Daoy (cell line): ENCODE data around the gene P3H2. TPM values are rescaled to one million over a fixed set of nuclear protein-coding genes. Genes with fewer than 3 reads are reported as not detected.

Experiments
- DNase-seq: peaks from one replicate; pipeline ENCODE4 v3.0.0-alpha.2; 2015; ENCODE audit warnings: low read depth
- total RNA-seq: library from RNA; depleted of rRNA; stranded (reverse); fragments of >200 nt; shearing (Covaris generic); gene quantifications from 2 replicates; pipeline ENCODE4 v1.2.3, GENCODE V29; 2014

P3H2 gene
- total RNA-seq, 1 experiment from 2014 or later: 49.8 TPM

DNA sequence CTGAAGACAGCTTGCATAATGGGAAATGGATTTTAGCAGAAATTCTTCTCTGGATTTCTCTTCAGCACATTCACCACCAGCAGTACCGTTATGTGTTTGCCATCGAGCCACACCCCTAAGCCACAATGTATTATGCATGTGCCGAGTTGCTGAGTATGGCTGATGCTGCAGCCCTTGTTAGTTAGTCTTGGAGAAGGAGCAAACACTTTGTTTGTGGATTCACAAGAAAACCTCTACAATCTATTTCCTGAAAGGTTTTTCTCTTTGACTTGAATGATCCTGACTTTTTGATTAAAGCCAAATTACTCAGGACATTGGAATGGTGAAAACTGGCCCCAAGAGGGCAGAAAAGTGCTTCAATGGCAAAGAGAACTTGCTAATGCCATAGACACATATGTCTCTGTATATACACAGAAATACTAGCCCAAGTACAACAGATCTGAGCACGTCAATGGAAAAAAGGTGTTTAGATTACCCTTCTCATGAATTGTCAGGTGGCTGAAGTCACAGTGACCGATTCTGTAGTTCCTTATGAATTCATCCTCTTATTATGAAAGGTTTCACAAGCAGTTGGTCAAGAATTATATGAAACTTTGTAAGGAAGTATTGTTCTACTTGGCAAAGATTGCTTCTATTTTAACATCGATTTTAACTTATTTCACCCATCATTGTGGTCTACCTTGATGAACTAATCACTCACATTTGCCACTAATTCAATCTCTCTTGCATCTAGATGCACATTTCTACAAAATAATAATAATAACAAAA lies 103.0 kb downstream of the P3H2 start:
- peak; percentile 52 for DNase-seq

- DNase-seq: no peak
Measured at GRCh38 chr3:190016966-190017365, 103.7 kb downstream of the P3H2 start.

DNA sequence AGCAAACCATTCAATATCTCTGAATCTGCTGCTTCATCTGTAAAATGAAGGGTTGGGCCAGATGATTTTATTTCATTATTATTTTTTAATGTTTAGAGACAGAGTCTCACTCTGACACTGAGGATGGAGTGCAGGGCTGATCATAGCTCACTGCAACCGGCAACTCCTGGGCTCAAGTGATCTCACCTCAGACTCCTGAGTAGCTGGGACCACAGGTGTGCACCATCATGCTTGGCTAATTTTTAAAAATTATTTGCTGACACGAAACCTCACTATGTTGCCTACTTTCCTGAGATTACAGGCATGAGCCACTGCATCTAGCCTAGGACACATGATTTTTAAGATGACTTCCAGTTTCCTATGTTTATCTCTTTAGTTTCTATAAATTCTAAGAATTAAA lies 105.8 kb downstream of the P3H2 start:
- no peak for DNase-seq

DNA sequence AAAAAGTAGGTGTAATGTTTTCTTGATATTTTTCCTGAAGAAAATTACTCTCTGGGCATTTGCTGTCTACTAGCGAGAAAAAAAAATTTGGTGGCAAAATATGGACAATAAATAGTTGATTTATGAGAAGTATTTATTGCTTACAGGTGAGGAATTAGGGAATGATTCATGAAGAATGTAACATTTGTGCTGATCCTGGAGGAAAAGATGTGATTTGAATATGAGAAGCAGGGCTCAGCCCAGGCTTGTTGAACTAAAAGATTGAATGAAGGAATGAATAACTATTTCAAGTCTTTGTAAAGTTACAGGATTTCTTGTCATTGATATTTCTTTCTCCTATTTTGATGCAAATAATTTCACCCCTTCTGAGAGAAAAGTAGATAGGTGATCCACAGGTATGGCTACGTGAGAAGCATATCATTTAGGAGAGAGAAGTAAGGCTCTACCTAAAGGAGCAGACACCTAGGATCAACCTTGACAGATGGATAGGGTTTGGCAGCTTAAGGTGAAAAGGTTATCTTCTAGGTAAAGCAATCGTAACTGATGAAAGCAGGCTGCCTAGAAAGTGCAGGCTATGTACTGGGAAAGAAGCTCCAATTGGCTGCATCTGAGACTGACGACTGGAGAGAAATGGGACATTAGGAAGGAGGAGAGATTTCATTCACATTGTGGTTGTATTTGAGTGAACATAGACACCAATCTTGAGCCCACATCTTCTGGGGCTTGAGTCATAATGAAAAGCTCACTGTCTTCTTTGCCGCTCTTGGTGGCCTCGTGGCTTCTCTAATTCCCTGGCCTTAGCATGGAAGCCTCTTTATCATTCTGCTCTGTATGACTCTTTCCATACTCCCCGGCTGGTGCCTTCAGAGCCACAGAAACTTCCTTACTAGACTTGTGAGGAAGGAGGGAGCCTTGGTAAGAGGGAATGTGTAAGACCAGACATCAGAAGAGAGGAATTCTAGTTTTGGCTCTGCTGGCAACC lies 106.5 kb downstream of the P3H2 start:
- DNase-seq: no peak

GRCh38 chr3:190012784-190013183 lies 107.9 kb downstream of the P3H2 start:
- DNase-seq: peak; percentile 23

DNA sequence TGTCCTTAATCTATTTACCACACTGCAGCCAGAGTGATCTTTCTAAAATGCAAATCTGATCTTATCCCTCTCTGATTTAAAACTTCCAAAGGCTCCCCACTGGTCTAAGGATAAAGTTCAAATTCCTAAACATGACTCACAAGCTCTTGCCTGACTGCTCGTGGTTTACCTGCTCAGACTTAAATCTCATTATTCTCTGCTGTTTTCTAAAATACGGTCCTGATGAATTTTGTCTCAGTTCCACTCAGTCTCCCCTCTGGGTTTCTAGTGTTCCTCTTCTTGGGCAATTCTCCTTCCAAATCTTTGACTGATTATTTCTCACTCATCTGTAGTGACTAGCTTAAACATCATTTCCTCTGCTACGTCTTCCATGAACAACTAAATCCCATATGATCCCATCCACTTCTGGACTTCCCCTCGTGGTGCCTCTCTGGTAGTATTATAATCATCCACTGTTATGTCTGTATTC lies 108.3 kb downstream of the P3H2 start:
- DNase-seq: peak; percentile 43

DNA sequence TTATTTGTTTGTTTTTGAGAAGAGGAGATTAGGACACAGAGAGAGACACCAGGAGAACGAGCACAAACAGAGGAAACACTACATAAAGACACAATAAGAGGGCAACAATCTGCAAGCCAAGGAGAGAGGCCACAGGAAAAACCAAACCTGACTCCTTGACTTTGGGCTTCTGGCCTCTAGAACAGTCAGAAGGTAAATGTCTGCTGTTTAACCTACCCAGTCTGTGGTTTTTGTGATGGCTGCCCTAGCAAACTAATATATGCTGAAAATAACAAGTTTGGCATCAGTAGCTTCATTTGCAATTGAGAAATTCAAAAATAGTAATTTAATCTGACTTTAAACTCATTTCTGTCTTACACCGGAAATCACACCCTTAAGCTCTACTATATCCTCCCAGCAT lies 110.2 kb downstream of the P3H2 start:
- no peak for DNase-seq

GRCh38 chr3:190009614-190010013 lies 111.1 kb downstream of the P3H2 start:
- DNase-seq: no peak

- DNase-seq: no peak
Measured at GRCh38 chr3:190008432-190008831, 112.3 kb downstream of the P3H2 start.

DNA sequence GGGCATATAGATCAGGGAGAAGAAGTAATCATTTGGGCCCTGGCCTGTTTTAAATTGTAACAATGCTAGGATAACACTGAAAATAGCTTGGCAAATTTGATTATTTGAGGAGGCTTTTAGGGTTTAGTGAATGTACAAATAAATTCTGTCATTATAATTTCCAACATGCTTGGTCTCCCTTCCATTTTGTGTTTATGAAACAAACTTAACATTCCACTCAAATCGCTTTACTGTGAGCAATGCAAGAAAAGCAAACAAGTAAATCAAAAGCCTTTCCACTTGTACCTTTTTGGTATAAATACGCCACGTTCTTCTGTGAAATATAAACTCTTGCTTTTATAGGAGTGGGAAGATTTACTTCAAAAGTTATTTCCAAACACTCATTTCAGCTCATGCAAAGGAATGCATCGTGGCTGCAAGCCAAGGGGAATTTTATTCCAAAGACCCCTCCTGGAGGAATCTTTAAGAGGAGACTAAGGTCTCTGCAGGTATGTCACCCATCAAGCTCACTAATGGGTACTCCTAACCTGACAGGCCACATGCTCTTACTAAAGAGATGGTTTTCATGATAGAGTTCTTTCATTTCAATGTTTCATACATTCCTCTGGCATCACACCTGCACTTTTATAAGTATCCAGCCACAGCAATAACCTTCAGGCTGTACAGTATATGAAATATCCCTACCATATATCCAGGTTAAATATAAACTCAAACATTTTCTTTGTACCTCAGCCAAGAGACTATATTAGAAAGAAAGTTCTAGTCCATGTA lies 115.2 kb downstream of the P3H2 start:
- DNase-seq: no peak

- DNase-seq: no peak
Measured at GRCh38 chr3:190004656-190005055, 116.0 kb downstream of the P3H2 start.

DNA sequence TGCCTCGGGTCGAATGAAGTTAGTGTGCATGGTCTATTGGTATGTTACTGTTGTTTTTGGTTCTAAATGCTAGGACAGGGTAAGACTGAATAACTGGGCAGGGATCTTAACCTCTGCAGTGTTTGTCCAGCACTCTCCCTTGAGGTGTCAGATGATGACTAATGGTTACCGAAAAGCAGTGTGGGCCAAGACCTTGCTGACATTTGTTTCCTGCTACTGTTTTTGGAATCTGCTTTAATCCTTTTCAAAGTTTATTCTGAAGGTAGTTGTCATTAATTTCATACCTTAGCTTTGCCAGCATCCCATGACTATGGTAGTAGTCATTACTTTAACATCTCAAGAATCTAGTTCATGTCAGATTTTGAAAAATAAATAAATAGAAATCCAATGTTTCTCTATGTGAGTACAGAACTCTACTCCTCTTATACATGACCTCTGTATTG lies 117.0 kb downstream of the P3H2 start:
- DNase-seq: peak; percentile 41

- no peak for DNase-seq
Measured at GRCh38 chr3:190003068-190003467, 117.6 kb downstream of the P3H2 start.

GRCh38 chr3:190001426-190001825 lies 119.3 kb downstream of the P3H2 start:
- DNase-seq: no peak

DNA sequence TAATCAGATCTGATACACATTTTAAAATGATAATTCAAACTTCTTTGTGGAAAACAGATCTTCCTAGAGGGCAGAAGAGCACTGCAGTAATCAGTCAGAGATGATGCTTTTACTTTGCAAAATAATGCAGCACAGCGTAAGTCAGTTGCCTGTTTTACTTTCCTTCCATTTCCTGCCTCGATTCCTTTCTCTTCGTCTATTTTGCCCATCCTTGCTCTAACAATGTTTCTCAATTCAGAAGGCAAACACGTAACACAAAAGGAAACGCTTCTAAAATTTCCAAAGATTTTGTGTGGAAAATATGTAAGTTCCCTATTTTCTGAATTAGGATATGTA lies 119.9 kb downstream of the P3H2 start:
- DNase-seq: no peak

DNA sequence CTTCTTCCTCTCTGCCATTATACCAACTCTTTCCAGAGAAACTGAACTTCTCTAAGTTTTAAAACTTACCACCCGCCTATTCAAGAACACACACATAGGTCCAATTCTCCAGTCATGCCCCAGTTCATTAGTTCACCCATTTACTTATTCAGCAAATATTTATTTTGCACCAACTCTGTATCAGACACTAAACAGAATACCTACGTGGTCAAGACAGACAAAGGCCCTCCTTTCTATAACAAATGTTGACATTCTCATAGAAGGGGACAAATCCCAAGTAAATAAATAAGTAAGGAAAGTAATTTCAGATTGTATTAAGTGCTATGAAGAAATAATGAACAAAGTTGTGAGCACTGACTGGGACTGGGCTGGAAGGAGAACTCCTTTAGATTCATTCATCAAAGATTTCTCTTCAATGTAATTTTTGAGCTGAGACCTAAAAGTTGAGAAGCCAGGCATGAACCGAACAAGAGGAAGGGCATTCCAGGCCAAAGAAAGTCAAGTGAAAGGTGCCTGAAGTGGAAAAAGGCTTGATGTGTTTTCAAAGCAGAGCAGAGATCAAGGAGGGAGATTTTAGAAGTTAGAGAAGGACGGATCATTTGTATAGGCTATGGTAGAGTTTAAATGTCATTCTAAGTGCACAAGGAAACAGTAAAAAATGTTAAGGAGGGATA lies 120.4 kb downstream of the P3H2 start:
- no peak for DNase-seq

- DNase-seq: no peak
Measured at GRCh38 chr3:189999718-190000117, 121.0 kb downstream of the P3H2 start.

GRCh38 chr3:189995129-189995528 lies 125.6 kb downstream of the P3H2 start:
- DNase-seq: peak; percentile 65

DNA sequence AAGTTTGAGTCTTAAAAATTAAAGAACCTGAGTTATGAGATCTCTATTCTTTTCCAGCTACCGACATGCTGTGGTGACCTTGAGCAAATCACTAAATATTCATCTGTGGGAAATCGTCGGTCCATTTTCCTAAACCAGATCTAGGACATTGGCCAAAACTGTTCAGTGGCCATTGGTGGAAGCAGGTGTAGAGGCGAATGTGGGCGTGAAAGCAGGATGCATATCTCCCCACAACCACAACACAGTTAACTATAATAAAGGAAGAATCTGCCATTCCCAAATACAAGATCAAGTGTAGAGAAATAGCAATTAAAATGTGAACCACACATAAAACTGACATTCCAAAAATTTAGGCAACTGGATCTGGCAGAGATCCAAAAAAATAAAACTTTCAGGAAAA lies 129.9 kb downstream of the P3H2 start:
- no peak for DNase-seq

DNA sequence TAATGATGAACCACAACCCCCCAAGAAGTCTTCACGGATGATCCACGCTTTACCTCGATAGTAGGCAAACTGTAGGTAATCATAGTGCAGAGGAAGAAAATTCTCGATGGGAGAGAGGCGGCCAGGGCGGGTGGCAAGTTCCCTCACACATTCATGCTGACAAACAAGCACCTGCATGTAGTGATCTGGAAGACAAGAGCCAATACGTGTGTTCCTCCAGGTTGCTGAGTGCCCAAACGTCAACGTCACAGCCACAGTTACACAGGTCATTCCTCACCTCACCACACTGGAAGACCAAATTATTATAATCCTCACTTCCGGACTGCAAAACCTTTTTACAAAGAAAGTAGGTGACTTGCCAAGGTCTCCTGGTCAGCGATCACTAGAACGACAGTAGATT lies 131.8 kb downstream of the P3H2 start:
- DNase-seq: no peak

- no peak for DNase-seq
Measured at GRCh38 chr3:189988322-189988721, 132.4 kb downstream of the P3H2 start.
